ENCODE results near the gene CPT2. TPM values are rescaled to one million over a fixed set of nuclear protein-coding genes. Genes with fewer than 3 reads are reported as not detected.

Gene CPT2
- total RNA-seq, 1 donor from 2014 or later, result 5.5 TPM

DNA sequence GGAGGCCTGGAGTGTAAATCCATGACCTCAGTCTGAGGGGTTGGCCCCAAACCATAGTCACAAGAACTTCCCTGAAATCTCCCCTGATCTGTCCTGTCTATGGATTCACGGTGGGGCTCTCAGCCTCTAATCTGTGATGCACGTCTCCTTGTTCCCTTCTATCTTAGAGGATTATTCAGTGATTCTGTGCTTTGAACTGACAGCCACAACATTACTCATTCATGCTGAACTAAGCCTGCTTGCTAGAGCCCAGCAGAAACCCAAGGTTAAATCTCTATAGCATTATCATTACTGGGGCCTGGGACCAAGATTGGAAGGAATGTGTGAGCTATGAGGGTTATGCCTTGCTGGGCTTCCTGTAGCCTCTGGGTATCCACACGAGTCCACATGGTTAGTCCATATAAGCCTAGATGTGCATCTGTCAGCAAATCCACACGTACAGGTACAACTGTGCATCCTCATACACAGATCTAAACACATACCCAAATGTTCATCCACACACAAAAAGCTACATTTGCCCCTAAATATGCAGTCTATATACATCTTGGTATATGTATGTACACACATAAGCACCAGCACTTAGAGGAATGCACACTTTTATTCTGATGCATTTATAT lies 64.1 kb downstream of the CPT2 start:
- DNase-seq (ENCODE audit: low read depth) (no peak), FAIRE-seq (peak; percentile 18)
- H3K27me3 ChIP-seq (ENCODE audit: control insufficient read depth, insufficient read depth, low read length), result no peaks in the 10 kb centered on the region
- TF ChIP-seq, protein P1, sequence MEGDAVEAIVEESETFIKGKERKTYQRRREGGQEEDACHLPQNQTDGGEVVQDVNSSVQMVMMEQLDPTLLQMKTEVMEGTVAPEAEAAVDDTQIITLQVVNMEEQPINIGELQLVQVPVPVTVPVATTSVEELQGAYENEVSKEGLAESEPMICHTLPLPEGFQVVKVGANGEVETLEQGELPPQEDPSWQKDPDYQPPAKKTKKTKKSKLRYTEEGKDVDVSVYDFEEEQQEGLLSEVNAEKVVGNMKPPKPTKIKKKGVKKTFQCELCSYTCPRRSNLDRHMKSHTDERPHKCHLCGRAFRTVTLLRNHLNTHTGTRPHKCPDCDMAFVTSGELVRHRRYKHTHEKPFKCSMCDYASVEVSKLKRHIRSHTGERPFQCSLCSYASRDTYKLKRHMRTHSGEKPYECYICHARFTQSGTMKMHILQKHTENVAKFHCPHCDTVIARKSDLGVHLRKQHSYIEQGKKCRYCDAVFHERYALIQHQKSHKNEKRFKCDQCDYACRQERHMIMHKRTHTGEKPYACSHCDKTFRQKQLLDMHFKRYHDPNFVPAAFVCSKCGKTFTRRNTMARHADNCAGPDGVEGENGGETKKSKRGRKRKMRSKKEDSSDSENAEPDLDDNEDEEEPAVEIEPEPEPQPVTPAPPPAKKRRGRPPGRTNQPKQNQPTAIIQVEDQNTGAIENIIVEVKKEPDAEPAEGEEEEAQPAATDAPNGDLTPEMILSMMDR (IDR thresholded peaks at IDR 0.05; ENCODE audit: insufficient read depth, low read length, severe bottlenecking), result no peak
- H3K36me3 ChIP-seq (ENCODE audit: control insufficient read depth, insufficient read depth, low read length), result peaks cover 18% of the 10 kb centered on the region
- H3K4me3 ChIP-seq (ENCODE audit: low read depth, low read length), result no peak overlapping the region

DNA sequence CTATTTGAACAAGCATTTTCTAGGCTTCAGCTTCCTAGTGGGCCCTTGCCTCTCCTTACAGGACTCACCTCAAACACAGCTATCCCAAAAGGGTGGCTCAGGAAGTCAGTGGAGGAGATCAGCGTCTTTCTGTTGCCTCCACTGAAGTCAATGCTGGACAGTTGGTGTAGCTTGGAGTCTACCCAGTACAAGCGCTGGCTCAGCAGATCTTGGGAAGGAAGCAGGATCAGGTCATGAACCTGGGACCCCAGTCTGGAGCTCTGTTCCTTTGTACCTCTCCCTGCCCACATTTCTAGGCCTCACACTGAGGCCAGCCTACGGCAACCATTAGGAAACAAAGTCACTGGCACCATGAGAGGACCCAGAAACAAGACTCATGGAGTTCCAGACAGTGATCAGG lies 65.4 kb downstream of the CPT2 start:
- DNase-seq (ENCODE audit: low read depth), result no peak
- Histone ChIP-seq H3K4me3 (ENCODE audit: low read depth, low read length) (no peak overlapping the region), H3K27me3 (ENCODE audit: control insufficient read depth, insufficient read depth, low read length) (no peaks in the 10 kb centered on the region), H3K36me3 (ENCODE audit: control insufficient read depth, insufficient read depth, low read length) (peaks cover 20% of the 10 kb centered on the region)
- peak; percentile 88 for FAIRE-seq
- TF ChIP-seq, protein P1 (IDR thresholded peaks at IDR 0.05; ENCODE audit: insufficient read depth, low read length, severe bottlenecking), result no peak

Other genes with a start within 250 kb of the CPT2 start
- gene PODN, start 134.6 kb upstream of the CPT2 start, total RNA-seq, result 0.53 TPM in 1 of 2 replicates, not detected in the other
- gene SLC1A7, start 54.2 kb upstream of the CPT2 start, total RNA-seq, result not detected in 2 replicates
- 37.9 and 47.9 TPM in 2 replicates for gene CZIB, start 23.8 kb downstream of the CPT2 start, total RNA-seq
- gene MAGOH, start 41.7 kb downstream of the CPT2 start, total RNA-seq, result 33.7 and 53.1 TPM in 2 replicates
- 6.7 and 8.4 TPM in 2 replicates for gene LRP8, start 131.2 kb downstream of the CPT2 start, total RNA-seq

Data from bronchial epithelial cell (primary cell).